Right lobe of liver (tissue), 4 donors: Measurements from ENCODE around the gene RAB35.

Experiments used
- POLR2A ChIP-seq: fragments of 450-650 bp; IDR thresholded peaks from one replicate; pipeline ENCODE4 v1.6.1; 2017; ENCODE audit warnings: antibody characterized with exemption, mild to moderate bottlenecking
- TF ChIP-seq, protein P1 (sequence below), 4 donors: fragments of 200-600 bp in 3 of 4; fragments of 450-650 bp in 1 of 4; IDR thresholded peaks; one replicate each; pipeline versions ENCODE4 v1.5.1 to v1.8.0; 2016 to 2022; ENCODE audit warnings: antibody characterized with exemption in 4 of 4, mild to moderate bottlenecking in 2 of 4
- donor health status: DM: no; HTN: no; CAD: no.
- donor health status: DM: no; HTN: no; CAD: no.
- donor health status: DM: no; HTN: yes; CAD: no.

DNA sequence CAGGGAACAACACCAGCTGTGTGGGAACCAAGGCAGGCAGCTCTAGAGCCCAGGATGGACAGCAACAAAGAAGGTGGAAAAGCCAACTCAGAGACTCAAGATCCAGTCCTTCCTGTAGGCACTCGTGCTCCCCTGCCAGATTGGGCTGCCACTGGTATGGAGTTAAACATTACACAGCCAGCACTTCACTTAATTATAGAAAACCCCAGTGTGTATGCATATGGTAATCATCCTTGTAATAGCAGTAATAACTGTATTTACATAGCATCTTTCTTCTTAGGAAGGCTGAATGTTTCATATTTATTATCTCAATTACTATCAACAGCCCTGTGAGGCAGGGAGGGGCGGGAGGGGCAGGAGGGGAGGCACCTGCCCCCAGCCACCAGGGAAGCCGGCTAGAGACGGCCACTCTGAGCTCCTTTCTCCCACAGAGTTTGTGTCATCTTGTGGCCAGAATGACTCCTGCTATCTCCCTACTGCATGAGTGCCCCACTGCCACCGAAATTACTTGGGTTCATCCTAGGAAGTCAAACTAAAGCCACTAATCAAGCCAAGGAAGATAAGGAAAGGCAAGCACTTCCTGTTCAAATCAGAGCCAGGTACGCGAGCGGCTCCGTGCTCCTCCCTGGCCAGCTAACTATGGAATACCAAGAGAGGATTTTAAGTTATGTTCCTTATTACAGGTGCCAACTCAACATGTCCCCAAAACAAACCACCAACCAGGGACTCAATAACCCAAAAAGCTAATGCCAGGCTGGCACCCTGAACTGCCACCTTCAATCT, 15.7 kb upstream of the RAB35 start:
- TF ChIP-seq, protein P1, sequence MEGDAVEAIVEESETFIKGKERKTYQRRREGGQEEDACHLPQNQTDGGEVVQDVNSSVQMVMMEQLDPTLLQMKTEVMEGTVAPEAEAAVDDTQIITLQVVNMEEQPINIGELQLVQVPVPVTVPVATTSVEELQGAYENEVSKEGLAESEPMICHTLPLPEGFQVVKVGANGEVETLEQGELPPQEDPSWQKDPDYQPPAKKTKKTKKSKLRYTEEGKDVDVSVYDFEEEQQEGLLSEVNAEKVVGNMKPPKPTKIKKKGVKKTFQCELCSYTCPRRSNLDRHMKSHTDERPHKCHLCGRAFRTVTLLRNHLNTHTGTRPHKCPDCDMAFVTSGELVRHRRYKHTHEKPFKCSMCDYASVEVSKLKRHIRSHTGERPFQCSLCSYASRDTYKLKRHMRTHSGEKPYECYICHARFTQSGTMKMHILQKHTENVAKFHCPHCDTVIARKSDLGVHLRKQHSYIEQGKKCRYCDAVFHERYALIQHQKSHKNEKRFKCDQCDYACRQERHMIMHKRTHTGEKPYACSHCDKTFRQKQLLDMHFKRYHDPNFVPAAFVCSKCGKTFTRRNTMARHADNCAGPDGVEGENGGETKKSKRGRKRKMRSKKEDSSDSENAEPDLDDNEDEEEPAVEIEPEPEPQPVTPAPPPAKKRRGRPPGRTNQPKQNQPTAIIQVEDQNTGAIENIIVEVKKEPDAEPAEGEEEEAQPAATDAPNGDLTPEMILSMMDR (IDR thresholded peaks at IDR 0.05): no peak
- no peak for TF ChIP-seq POLR2A
